Stimulated activated CD8-positive, alpha-beta memory T cell treated with anti-CD3 and anti-CD28 coated beads, Interleukin-4, amount 100 ng/mL, for 24 hours (primary cell): ENCODE data around the gene ADIPOR2.

Experiments used
- DNase-seq: peaks from one replicate; pipeline ENCODE4 v3.0.0-alpha.2; 2020; ENCODE audit warnings: low read depth

The ADIPOR2 gene

DNA sequence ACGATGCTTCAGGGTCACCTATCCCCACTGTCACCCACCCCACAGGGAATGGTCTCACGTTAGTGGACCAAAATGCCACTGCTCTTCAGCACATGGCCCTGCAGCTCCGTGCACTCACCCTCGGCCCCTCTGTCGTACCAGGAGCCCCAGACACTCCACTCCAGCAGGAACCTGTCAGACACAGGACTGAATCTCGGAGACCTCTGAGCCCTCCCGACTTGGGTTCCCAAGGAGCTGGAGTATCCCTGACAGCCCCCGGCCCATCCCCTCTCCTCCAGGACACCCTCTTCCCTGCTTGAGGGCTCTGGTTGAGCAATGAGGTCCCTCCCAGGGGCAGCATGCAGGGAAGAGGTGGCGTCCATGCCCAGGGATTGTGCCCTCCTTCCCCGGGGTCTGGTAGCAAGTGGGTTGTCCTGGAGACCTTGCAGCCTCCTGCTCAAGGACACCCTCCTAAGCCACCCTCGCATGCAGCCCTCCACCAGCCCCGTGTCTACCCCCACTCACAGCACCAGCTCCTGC is 109.1 kb downstream of the ADIPOR2 start:
- DNase-seq = no peak

DNA sequence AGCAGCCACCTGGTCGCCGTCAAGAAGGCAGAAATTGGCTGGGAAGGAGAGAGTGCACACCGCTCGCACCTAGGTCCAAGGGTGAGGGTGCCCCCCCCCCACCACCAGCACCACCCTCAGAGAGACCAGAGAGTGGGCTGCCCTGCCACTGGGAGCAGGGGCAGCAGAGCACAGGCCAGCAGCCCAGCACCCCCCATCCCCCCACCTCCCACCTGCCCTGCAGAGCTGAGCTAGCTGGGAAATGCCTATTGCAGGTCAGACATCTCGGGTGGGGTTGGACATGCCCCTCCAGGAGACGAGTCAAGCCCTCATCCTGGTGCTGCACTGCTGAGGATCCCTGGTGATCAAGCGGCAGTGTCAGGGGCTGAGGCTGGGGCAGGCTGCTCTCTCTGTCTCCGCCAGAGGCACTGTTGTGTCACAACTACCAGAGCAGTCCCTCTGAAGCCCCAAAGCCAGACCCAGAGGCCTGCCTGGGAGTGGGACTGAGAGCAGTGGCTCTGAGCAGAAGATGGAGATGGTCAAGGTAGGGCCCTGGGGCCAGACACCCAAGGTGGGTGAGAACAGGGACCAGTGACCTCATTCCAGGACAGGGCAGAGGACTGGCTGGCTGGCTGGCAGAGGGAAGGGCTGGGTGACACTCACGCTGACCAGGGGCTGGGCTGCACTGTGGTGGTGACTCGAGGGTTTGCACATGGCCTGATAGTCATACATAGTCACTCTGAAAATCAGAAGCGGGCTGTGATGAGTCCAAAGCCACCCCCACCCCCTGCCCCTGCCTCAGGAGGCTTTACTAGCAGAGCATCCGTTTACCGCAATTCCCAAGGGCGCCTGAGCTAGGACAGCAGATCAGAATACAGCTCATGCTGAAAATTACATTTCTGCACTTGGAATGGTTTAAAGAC is 109.8 kb downstream of the ADIPOR2 start:
- no peak for DNase-seq

DNA sequence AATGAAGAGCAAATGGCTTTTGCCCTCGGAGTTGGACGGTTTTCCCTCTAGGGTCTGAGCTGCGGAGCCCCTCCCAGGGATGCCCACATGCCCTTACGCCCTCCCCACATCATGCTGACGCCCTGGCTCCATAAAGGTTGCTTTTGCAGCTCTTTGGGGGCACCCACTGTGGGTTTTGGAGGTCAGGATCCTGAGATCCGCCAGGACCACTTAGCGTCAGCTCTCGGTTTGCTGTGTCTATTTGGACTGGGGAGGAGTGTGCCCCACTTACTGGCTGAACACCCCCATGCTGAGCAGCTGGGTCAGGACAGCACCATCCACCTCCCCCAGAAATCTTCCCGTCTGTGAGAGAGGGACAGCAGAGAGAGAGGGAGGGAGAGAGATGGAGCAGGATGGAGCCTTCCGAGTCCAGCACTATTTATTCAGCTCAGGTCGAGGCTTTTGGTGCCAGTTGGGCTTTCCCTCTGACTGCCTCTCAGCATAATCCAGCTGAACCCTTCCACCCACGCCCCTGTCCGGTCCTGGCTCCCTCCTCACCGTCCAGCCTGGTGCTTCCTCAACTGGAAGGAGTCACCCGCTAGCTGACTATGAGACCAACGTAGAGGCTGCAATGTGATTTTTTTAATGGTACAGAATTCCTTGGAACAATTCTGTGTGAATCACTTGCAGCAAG is 110.6 kb downstream of the ADIPOR2 start:
- DNase-seq = no peak

- DNase-seq = no peak
Measured at GRCh38 chr12:1803736-1804135, 112.9 kb downstream of the ADIPOR2 start.

- peak; percentile 76 for DNase-seq
Measured at GRCh38 chr12:1804545-1805332, 113.9 kb downstream of the ADIPOR2 start.

DNA sequence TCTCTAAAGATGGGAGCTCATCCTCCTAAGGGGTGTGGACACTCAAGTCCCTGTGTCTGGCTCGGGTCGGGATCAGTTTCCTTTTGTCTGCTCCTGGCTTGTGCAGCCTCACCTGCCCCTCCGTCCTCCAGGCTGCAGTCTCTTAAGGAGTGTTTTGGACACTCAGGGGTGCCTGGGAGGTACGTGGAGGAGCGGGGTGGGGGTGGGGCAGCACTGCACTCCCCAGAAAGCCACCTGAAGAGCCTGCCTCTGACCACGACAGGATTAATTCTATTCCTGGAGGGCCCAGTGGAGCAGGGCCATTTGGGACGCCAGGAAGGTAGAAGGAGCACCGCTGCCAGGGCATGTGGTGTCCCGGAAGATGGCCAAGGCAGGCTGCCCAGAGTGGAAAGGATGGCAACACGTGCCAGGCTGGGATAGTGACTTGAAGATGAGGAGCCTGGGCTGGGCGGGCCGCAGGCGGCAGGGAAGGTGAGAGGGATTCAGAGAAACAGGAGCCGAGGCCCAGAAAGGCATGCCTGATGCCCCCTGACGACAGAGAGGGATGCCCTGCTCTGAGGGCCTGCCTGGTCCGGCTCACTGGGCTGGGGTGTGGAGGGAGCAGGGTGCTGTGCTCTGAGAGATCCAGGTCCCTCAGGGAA is 114.7 kb downstream of the ADIPOR2 start:
- DNase-seq = no peak

DNA sequence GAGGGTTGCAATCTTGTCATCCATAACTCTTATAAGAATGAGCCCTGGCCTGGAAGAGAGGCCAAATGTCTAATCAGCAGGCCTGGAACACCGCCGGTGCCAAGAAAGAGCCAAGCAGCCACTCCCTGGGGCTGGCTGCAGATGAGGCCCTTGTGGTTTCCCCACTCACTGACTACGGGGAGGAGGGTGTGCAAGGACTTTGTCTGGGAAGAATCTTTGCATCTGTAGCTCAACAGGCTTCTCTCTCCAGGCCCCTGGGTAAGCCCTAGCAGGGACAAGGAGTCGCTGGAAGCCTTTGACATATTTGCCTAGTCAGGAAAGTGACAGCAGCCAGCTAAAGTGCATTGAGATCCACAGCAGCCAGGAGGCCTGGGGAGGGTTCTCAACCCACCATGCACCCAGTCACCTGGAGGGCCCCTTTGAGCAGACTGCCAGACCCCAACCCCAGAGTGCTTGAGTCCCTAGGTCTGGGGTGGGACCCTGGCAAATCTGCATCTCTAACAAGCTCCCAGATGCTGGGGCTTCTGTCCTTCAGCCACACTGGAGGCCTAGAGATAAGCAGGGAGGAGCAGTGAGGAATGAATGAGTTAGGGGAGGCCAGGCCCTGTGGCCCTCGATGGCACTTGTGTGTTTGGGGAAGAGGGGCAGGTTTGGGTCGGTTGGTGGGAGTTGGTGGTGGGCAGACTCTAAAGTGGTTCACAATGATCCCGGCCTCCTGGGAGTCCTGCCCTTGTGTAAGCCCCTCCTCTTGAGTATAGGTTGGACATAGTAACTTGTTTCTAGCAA is 115.6 kb downstream of the ADIPOR2 start:
- DNase-seq = no peak

- no peak for DNase-seq
Measured at GRCh38 chr12:1807087-1807860, 116.4 kb downstream of the ADIPOR2 start.

- DNase-seq = no peak
Measured at GRCh38 chr12:1808036-1808797, 117.3 kb downstream of the ADIPOR2 start.

GRCh38 chr12:1808798-1809480 is 118.1 kb downstream of the ADIPOR2 start:
- no peak for DNase-seq

DNA sequence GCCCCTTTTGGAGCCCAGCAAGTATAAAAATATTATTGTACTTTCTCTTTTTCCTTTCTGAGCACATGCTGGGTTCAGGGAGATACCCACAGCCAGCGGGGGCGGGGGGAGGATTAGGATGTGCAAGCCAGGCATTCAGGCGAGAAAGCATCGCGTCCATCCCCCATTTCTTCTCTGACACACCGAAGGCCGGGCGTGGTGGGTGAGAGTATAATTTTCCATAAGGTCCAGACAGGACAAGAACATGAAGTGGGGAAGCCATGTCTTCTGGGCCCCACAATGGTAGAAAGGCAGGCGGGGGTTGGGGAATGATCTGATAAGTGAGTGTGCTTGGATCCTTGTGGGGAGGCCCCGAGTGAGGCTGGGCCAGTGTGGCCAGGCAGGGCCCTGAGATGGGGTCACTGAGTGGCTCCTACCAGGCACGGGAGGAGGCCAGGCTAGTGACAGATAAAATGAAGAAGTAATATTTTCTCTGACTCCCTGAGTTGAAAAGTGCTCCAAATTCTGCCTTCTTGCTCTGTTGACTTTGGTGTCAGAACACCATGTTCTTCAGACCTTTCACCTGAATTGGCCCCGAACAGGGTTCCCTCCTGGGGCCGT is 118.8 kb downstream of the ADIPOR2 start:
- DNase-seq = no peak

- DNase-seq = no peak
Measured at GRCh38 chr12:1810201-1810930, 119.5 kb downstream of the ADIPOR2 start.

GRCh38 chr12:1810931-1811280 is 120.0 kb downstream of the ADIPOR2 start:
- no peak for DNase-seq

GRCh38 chr12:1811281-1811947 is 120.5 kb downstream of the ADIPOR2 start:
- DNase-seq = peak; percentile 19

DNA sequence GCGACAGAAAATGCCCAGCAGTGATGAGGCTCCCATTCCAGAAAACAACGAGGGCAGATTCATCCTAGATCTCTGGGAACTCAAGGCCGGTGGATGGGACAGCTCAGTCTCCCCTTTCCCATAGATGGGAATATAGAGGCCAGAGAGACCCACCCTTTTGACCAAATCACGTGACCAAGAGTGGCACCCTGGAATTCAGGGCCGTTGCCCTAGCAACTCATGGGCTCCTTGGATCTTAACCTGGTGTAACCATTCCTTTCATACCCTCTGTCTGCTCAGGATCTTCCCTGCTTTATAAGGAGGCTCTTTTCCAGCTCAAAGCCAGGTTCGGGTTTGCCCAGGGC is 121.0 kb downstream of the ADIPOR2 start:
- no peak for DNase-seq

DNA sequence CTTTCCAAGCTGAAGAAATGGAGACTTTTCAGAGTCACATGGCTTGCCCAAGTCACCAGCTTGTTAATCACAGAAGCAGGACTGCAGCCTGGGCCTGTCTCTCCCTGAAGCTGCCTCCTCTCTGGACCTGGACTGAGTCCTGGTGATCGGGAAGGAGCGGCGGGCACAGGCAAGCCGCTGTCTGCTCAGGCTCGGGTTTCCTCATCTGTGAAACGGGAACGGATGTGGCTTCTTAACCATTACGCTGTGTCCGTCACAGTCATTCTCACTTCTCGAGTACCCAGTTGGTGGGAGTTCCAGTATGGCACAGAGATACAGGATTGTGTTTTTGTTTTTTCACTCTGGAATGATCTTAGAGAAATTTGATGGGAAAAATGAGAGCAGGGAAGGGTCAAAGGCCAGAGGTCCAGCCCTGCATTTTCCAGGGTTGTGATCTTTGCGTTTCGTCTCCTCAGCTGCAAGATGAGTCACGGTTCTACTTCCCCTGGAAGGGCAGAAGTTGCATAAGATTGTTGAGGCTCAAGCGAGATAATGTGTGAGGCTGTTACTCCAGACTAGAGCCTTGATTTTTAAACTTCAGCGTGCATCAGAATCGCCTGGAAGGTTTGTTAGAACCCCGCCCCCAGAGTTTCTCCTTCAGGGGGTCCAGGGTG is 121.9 kb downstream of the ADIPOR2 start:
- no peak for DNase-seq

GRCh38 chr12:1814266-1814665 is 123.4 kb downstream of the ADIPOR2 start:
- no peak for DNase-seq
